Measurements from ENCODE around the gene ADAM22.

Gene ADAM22

GRCh38 chr7:87961754-87962153 is 27.7 kb downstream of the ADAM22 start:
- DNase-seq = no peak

GRCh38 chr7:87966271-87966670 is 32.2 kb downstream of the ADAM22 start:
- no peak for DNase-seq

- no peak for DNase-seq
These were observed 34.0 kb downstream of the ADAM22 start for GRCh38 chr7:87968021-87968420.

GRCh38 chr7:87982116-87982515 is 48.1 kb downstream of the ADAM22 start:
- no peak for DNase-seq

GRCh38 chr7:87984088-87984487 is 50.0 kb downstream of the ADAM22 start:
- no peak for DNase-seq

- DNase-seq = no peak
These were observed 59.2 kb downstream of the ADAM22 start for GRCh38 chr7:87993269-87993668.

GRCh38 chr7:87999261-87999660 is 65.2 kb downstream of the ADAM22 start:
- no peak for DNase-seq

GRCh38 chr7:88001744-88002530 is 67.9 kb downstream of the ADAM22 start:
- no peak for DNase-seq

GRCh38 chr7:88002617-88003016 is 68.6 kb downstream of the ADAM22 start:
- no peak for DNase-seq

GRCh38 chr7:88003581-88003980 is 69.5 kb downstream of the ADAM22 start:
- peak in 1 of 3 experiments; percentile 46 for DNase-seq

GRCh38 chr7:88005191-88005590 is 71.1 kb downstream of the ADAM22 start:
- DNase-seq = no peak

- DNase-seq = no peak
These were observed 75.6 kb downstream of the ADAM22 start for GRCh38 chr7:88009651-88010050.

GRCh38 chr7:88012086-88012485 is 78.0 kb downstream of the ADAM22 start:
- DNase-seq = no peak

- no peak for DNase-seq
These were observed 79.9 kb downstream of the ADAM22 start for GRCh38 chr7:88013981-88014380.

- DNase-seq = no peak
These were observed 80.5 kb downstream of the ADAM22 start for GRCh38 chr7:88014581-88014980.

- no peak for DNase-seq
These were observed 81.3 kb downstream of the ADAM22 start for GRCh38 chr7:88015309-88015708.

- no peak for DNase-seq
These were observed 84.5 kb downstream of the ADAM22 start for GRCh38 chr7:88018501-88018900.

GRCh38 chr7:88020953-88021665 is 87.1 kb downstream of the ADAM22 start:
- no peak for DNase-seq

GRCh38 chr7:88027724-88028123 is 93.7 kb downstream of the ADAM22 start:
- no peak for DNase-seq

- DNase-seq = no peak
These were observed 100.1 kb downstream of the ADAM22 start for GRCh38 chr7:88034083-88034695.

GRCh38 chr7:88037050-88037449 is 103.0 kb downstream of the ADAM22 start:
- DNase-seq = no peak

- DNase-seq = no peak
These were observed 106.6 kb downstream of the ADAM22 start for GRCh38 chr7:88040694-88041093.

- peak in 1 of 3 experiments; percentile 30 for DNase-seq
These were observed 107.5 kb downstream of the ADAM22 start for GRCh38 chr7:88041583-88041982.

GRCh38 chr7:88042157-88042556 is 108.1 kb downstream of the ADAM22 start:
- no peak for DNase-seq

All from NCI-H1417 (cell line).